ELF-1 (cell line): ENCODE data around the gene C1QTNF12.
"Not testable (repeated sequence)": the region's sequence is repeated elsewhere in the genome, so short reads cannot be mapped to it uniquely, and the experiment has no call there.

Experiments
- DNase-seq: peaks from one replicate; pipeline ENCODE4 v3.0.0-alpha.2; 2016; ENCODE audit warnings: low read depth, low spot score

Gene C1QTNF12

DNA sequence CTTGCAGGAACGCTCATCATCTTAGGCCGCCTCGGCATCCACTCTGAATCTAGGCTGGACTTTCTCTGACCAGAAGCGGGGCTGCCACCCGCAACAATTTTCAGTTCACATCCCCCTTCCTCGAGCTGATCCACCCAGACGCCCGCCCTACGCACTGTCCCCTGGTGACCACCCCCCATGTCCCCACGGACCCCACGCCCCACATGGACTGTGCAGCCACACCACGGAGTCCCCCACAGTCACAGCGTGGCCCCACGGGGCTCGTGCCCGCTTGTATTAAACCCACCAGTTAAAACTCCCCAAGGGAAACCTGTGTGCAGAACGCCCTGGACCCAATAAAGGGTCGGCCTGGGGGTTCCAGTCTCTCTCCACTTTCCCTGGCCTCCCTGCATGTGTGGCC is 13.0 kb upstream of the C1QTNF12 start:
- no peak for DNase-seq

DNA sequence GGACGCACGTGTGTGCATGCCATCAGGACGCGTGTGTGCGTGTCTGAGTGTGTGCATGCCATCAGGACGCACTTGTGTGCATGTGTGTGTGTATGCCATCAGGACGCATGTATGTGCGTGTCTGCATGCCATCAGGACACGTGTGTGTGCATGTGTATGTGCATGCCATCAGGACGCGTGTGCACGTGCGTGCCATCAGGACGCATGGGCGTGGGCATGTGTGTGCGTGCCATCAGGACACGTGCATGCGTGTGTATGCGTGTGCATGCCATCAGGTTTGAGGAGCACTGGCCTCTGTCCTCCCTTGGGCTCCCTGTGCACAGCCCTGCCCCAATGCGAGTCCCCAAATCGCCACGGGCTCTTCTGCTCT is 12.6 kb upstream of the C1QTNF12 start:
- no peak for DNase-seq

DNA sequence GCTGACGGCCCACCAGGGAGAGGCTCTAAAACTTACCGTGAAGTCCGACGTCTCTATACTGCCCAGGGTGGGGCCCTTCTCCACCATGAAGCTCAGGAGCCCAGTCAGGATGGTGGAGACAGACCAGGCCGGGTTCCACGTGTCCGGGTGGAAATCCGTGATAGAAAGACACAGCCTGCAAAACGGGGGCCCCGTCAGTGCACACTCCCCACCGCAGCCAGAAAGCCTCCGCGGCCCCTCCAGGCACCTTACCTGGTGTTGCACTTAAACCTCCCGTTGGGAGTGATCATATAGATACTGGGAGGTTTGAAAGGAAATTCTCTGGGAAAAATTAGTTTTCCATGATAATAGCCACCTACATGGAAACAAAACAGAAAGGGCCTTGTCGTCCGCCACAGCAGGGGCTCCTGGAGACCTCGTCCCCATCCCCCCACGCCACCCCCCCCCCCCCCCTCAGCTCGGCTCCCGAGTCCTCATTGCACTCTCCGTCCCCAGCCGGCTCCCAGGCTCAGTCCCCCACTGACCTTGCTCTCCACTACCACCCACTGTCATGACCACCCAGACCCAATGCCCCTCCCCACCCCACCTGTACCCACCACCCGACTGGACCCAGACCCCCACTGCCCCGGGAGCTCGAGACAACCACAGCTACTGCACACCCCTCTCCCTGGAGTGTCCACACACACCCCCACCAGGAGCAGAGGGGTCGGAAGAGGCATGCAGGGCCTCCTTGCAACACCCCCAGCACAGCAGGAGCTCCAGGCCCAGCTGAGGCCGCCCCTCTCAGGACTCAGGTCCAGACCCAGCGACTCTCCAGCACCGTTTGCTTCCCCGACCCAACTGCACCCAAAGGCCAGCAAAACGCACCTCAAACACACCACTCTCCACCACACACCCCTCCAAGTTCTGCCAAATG is 10.7 kb upstream of the C1QTNF12 start:
- DNase-seq = no peak

DNA sequence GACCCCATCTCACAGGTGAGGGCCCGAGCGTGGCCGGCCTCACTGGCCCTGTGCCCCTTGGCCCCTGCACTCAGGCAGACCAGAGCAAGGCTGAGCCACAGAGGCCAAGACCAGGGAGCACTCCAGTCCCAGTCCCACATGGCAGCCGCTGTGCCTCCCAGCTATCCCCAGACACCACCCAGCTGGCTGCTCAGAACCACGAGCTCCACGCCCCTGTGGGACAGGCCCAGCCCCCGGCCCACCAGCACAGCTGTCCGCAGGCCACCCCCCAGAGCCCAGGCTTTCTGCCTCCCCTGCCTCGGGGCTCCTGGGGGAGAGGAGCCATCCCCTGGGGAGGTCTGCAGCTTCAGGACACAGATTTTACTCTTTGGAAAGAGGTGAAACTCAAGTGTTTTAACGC is 9.1 kb upstream of the C1QTNF12 start:
- DNase-seq = no peak

DNA sequence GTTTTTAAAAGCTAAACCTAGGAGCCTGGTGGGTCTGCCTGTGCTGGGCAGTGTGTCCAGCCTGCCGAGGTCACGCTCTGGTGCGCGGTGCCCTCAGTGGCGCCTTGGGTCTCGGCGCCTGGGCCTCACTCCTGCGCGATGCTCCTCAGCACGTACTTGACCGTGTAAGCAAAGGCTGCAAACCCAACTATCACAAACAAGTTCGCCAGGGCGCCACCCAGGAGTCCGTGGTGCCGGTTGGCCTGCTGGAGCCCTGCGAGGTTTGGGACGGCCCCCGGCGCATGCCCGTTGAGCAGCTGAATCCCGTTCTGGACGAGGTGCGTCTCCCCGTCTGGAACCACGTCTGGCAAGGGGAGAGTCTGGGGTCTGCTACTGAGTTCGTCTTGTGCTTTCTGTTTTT is 8.6 kb upstream of the C1QTNF12 start:
- no peak for DNase-seq

DNA sequence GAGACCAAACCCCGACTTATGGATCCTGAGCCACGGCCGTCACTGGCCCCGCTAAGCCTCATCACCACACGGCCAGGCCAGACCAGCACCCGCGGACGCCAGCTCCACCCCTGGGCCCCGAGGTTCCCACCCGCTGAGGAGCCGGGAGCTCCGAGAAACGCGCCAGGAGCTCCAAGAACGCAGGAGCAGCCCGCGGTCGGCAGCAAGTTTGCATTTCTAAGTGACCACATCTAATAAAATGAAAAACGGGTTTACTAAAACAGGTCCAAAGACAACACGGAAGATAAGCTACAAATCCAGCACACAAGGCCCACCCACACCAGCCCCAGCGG is 8.1 kb upstream of the C1QTNF12 start:
- DNase-seq = no peak

DNA sequence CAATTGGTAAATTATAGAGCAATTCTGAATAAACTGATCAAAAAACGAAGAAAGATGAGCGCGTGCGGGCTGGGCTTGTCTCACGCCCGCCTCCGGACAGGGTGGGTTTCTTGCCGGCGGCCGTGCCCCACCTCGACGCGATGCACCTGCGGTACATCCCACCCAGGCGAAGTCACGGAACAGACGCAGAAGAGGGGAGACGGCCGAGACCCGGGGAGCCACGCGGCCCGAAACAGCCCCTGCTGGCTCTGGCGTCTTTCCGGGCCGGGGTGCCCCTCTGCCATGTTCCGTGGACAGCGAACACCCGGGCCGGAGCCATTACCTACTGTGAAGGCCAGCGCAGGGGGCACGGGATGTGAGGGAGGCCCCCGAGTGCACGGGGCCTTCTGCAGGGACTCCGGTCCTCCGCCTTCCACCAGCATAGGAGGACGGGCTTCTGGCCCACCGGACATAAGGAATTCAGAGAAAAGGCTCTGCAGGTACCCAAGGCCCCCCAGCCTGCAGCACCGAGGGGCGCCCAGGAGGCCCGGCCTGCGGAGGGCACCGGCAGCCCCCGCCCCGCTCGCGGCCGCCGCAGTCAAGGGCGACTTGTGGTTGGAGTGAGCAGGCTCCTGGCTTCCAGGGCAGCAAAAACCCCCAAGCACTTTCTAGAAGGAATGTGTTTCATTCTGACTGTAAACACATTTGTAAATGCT is 7.6 kb upstream of the C1QTNF12 start:
- DNase-seq = no peak

DNA sequence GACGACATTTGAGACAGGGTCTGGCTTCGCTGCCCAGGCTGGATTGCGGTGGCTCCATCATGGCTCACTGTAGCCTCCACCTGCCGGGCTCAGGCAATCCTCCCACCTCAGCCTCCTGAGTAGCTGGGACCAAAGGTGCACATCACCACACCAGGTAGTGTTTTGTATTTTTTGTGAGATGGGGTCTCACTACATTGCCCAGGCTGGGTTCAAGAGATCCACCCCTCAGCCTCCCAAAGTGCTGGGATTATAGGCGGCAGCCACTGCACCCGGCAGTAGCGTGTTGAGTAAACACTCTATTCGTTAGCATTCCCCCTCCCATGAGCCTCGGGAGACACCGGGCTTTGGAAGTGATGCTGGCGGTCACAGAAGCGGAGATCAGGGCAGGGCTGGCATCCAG is 6.8 kb upstream of the C1QTNF12 start:
- DNase-seq = no peak

DNA sequence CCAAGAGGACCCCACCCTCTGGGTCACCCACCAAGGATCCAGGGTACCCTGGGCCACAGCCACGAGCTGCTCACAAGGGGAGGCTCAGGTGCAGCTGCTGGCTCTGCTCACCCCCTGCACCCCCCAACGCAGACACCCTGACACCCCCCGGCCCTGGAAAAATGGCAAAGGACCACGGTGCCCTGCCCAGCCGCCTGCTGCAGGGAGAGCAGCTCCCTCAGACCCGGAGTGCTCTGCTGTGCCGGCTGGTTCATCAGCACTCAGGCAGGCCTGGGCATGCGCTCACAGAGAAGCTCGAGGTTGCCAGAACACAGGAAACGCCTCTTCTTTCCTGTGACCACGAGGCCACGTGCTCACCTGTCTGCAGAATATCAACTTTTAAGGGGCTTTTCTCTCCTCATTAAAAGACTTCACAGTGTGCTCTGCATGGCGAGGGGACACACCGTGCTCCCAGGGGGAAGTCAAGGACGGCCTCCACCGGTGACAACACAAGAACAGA is 4.3 kb upstream of the C1QTNF12 start:
- DNase-seq = no peak

DNA sequence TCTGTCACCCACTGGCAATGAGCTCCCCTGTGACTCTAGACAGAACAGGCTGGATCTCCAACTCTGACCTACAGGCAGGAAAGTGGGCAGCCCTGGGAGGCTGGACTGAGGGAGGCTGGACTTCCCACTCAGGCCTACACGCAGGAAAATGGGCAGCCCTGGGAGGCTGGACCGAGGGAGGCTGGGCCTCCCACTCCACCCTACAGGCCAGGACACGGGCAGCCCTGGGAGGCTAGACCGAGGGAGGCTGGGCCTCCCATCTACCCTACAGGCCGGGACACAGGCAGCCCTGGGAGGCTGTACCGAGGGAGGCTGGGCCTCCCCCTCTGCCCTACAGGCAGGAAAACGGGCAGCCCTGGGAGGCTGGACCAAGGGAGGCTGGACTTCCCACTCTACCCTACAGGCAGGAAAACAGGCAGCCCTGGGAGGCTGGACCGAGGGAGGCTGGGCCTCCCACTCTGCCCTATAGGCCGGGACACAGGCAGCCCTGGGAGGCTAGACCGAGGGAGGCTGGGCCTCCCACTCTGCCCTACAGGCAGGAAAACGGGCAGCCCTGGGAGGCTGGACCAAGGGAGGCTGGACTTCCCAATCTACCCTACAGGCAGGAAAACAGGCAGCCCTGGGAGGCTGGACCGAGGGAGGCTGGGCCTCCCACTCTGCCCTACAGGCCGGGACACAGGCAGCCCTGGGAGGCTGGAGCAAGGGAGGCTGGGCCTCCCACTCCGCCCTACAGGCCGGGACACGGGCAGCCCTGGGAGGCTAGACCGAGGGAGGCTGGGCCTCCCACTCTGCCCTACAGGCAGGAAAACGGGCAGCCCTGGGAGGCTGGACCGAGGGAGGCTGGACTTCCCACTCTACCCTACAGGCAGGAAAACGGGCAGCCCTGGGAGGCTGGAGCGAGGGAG is 1.7 kb upstream of the C1QTNF12 start:
- DNase-seq = not testable (repeated sequence)

DNA sequence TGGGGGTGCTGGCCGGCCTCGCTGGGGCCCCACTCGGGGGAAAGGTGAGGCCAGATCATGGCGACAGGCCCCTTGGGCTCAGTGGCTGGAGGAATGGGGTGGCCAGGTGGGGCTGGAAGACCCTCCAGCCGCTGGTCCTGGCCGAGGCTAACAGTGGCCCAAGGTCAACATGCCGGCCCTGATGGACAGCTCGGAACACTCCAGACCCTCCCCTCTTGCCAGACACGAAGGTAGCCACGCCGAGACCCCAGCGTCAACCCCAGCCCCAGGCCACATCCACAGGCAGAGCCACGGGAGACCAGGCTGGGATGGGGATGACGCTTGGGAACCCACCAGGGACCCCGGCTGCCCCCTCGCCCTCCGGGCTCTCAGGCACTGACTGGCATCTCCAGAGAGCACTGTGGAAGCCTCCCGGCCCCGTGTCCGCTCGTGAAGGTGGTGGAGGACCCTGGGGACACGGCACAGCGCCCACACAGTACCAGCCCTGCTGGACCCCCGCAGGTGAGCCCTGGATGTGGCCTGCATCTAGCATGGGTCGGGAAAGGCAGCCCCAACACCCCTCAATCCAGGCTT is 905 bp upstream of the C1QTNF12 start:
- no peak for DNase-seq

DNA sequence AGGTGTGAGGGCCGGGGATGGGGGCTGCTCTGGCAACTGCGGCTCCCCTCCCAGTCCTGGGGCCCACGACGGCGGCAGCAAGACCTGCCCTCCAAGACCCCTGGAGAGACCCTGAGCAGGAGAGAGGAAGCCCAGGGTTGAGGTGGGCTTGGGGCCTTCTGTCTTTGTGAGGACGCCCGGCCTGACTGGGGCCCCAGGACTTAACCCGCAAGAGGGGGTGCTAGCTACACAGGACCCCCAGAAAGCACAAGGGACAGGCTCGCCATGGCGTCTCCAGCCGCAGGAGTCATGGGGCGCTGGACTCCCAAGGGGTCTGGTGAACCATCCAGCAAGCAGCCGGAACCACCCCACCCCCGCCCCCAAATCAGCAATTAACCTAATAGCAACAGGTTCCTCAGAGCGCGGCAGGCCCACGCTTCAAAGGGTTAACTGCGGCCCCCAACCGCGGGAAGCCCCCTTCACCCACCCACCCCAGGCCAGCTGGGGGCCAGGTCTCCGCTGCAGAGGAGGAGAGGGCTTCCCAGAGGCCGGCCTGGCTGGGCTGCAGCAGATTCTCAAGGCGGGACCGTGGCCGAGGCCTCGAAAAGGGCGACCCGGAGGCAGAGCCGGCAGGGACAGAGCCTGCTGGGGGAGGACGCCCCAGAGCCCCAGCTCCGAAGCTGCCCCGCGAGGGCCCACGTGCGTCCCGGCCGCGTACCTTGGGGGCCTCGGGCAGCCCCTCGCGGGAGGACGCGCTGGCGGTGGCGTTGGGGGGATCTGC is 525 bp downstream of the C1QTNF12 start:
- no peak for DNase-seq

DNA sequence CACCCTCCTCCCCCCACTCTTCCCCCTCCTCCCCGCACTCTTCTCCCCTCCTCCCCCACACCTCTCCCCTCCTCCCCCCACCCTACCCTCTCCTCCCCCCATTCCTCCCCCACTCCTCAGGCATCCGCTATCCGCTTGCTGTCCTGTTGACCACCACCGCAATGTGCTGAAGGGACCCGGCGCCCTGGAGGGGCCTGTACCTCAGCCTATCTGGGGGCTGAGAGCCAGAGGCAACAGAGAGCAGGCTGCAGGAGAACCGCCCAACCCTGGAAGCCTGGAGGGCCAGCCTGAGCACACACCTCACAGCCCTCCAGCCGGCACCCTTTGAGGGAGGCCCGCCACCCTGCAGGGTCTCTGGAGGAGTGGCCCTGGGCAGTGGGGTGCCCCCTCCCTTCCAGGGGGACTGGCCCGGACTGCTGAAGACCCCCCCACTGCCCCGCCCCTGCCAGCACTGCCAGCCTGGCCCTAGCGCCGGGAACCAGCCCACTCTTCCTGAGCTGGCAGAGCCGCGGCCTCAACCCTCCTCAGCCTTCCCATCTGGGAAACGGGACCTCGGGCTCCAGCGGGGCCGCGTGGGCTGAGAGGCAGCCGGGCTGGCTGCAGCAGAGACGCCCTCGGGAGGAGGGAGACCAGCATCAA is 1.2 kb downstream of the C1QTNF12 start:
- DNase-seq = no peak

DNA sequence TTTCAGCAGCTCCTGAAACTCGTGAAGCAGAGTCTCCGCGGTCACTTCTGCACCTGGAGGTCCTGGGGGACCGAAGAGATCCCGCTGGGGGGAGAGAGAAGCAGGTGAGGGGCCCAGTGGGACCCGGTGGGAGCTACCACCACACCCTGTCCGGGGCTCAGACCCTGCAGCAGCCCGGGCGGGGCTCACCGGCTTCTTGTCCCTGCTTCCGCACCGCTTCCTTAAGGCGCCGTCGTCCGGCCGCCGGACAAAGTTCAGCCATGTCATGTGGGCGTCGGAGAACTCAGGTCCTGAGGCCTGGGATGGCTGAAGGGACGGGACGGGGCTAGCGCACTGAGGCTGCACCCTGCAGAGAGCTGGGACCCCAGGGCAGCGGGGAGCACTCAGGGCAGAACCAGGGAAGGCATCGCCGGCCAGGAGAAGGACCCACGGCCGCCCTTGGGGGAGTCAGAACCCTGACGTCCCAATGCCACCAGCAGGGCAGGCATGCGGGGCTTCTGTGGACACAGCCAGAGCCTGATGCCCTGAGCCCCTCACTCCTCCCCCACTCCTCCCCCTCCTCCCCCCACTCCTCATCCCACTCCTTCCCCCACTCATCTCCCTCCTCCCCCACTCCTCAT is 2.2 kb downstream of the C1QTNF12 start:
- DNase-seq = no peak

DNA sequence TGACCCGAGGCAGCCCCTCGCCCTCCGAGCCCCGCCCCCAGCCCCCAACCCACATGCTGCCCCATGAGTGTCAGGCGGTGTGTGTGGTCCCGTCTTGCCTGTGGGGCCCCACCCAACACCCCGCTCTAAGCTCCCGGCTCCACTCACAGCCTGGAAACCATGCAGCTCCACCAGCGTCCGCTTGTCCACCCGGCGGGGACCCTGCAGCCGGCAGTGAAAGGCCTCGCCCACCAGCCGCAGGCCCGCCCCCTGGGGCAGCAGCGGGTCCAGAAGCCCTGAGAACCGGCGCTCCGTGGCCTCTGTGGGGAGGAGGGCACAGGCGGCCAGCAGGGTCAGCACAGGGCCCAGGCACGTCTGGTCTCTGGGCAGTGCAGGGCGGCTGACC is 2.7 kb downstream of the C1QTNF12 start:
- DNase-seq = no peak

DNA sequence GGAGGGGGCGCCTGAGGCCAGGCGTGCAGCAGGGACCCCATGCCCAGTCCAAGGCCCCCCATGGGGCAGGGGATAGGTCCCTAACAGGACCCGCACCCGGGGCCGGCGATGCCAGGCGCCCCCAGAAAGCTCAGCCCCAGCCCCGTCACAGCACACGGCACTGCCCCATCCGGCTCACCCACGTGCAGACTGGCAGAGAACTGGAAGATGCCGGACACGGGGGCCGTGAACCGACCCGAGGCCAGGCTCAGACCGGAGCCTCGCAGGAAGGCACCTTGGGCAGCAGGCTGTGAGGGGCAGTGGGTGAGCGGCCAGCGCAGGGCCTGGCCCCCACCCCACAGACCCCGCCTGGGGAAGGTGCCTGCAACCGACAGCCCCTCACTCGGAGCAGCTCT is 3.3 kb downstream of the C1QTNF12 start:
- DNase-seq = no peak

DNA sequence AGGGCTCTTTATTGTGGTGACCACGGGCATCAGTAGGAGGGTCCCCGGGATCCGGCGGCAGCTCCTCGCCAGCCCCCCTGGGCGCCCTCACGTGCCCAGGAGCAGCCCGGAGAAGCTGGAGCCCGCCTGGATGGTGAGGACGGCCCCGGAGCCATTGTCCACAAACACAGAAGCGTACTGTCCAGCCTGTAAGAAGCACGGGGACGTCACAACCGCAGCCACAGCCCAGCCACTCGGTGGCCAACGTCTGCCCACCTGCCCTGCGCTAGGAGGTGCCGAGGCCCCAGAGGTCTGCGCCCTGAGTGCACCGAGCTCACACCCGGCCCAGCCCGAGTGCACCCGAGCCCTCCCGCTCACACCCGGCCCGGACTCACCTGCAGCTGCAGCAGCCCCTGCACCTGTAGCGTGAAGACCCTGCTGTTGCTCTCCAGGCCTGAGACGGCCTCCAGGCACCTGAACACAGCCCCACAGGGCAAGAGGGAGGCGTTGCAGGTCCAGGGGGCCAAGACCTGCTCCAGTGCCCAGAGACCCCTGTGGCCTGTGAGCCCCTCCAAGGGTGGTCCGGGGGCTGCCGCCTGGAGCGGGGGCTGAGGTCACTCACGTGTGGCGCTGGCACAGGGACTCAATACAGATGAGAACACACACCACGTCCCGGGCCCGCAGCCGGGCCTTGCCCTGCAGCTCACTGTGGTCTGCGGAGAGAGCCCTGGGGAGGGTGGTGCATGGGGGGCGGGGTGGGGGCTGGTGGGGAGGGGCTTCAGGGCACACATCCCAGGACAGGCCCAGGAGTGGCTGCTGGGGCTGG is 3.9 kb downstream of the C1QTNF12 start:
- no peak for DNase-seq

DNA sequence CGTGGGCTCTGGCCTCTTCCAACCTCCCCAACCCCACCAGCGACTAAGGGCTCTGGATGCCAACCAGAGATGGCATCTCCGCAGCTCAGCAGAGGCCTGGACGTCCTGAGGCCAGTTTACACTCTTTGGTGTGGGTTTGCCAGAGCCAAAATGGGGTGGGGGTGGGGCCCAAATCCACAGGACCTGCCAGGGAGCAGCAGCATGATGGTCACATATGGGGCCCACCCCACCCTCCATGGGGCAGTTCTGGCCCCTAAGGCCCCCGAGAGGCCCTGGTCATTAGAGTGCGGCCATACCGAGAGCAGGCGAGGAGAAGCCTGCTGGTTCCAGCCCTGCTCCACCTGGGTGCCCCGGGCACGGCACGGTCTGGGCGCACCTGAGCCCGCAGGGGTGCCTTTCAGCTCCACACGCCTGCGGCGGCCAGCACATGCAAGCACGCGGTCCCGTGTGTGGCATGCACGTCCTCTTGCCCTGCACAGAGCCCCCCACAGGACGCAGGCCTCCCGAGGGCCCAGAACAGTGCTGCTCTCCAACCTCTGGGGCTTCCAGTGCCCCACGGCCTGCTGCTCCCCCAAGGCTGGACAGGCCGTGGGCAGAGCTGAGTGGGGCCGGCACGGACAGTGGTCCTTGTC is 4.8 kb downstream of the C1QTNF12 start:
- DNase-seq = no peak
